NCI-H1092 treated with DMSO at 0.1 percent for 48 hours (cell line): Measurements from ENCODE around the gene NFKBIE.

Source experiments
- DNase-seq: peaks from one replicate; lab custom pipeline; 2025; lab: John Stamatoyannopoulos, UW

NFKBIE gene

GRCh38 chr6:44226368-44227147 is 38.8 kb downstream of the NFKBIE start:
- peak; percentile 21 for DNase-seq

GRCh38 chr6:44225579-44226325 is 39.6 kb downstream of the NFKBIE start:
- DNase-seq, result peak; percentile 47

- DNase-seq, result no peak
These were observed 40.4 kb downstream of the NFKBIE start for GRCh38 chr6:44224965-44225305.

GRCh38 chr6:44224029-44224964 is 41.1 kb downstream of the NFKBIE start:
- DNase-seq, result peak; percentile 62

GRCh38 chr6:44223319-44224028 is 41.9 kb downstream of the NFKBIE start, which contains the start of gene SLC29A1:
Gene SLC29A1, plus strand, starts transcription at chr6:44223595. Its CDS starts 3,719 bp downstream, at chr6:44227314.
- peak; percentile 81 for DNase-seq

- DNase-seq, result peak; percentile 61
These were observed 42.6 kb downstream of the NFKBIE start for GRCh38 chr6:44222486-44223318.

- no peak for DNase-seq
These were observed 43.4 kb downstream of the NFKBIE start for GRCh38 chr6:44221961-44222335.

GRCh38 chr6:44221291-44221960 is 43.9 kb downstream of the NFKBIE start:
- peak; percentile 93 for DNase-seq

- no peak for DNase-seq
These were observed 44.4 kb downstream of the NFKBIE start for GRCh38 chr6:44220913-44221290.

GRCh38 chr6:44219815-44220784 is 45.3 kb downstream of the NFKBIE start:
- no peak for DNase-seq

- peak; percentile 62 for DNase-seq
These were observed 46.1 kb downstream of the NFKBIE start for GRCh38 chr6:44219053-44219814.

DNA sequence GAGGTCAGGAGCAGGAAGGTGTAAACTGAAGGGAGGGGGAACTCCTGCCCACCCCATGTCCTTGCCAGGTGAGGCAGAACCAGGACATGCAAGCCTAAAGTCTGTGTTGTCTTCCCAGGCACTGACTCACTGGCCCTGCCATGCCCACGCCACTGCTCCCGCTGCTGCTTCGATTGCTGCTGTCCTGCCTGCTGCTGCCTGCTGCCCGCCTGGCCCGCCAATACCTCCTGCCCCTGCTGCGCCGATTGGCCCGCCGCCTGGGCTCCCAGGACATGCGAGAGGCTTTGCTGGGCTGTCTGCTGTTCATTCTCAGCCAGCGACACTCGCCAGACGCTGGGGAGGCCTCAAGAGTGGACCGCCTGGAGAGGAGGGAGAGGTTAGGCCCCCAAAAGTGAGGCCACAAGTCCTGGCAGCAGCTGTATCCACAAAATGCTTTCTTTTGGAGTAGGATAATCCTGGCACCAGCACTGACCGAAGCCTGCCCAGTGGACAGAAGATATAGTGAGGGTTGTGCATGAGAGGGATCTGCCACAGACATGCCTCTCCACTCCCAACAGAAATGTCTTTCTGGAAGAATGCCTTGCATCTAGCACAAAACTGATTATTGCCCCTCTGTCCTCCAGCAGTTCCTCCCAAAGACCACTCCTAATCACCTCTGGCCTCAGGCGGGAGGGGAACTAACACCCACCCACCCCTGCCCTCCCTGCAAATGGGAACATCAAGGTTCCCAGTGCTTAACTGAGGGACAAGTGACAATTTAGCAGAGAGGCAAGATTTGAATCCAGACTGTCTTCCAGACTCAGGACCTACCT is 47.8 kb downstream of the NFKBIE start:
- DNase-seq, result peak; percentile 77

- peak; percentile 37 for DNase-seq
These were observed 48.5 kb downstream of the NFKBIE start, which contains the start of gene MYMX for GRCh38 chr6:44216677-44217331. Gene MYMX, plus strand, starts transcription at chr6:44216926. Its CDS starts 546 bp downstream, at chr6:44217472.

GRCh38 chr6:44214307-44214706 is 51.0 kb downstream of the NFKBIE start:
- no peak for DNase-seq

DNA sequence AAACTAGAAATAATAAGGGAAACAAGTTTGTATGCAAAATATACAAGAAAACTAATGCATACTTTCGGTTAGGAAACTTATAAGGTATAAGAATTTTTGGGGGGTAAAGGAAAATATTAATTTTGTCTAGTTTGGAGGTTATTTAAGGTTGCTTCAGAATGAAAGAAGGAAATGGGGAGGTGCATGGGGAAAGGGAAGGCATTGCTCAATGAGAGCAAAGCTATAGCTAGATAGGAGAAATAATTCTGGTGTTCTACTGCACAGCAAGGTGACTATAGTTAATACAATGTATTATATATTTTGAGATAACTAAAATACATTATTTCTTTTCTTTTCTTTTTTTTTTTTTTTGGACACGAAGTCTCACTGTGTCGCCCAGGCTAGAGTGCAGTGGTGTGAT is 54.1 kb downstream of the NFKBIE start:
- DNase-seq, result no peak
